ENCODE measurements around the gene IL17RC. TPM values are rescaled to one million over a fixed set of nuclear protein-coding genes. Genes with fewer than 3 reads are reported as not detected.
"Not testable (repeated sequence)": the region's sequence is repeated elsewhere in the genome, so short reads cannot be mapped to it uniquely, and the experiment has no call there.

The IL17RC gene
- total RNA-seq, 1 donor from 2014 or later, result 82.5 TPM

- TF ChIP-seq, protein P1, sequence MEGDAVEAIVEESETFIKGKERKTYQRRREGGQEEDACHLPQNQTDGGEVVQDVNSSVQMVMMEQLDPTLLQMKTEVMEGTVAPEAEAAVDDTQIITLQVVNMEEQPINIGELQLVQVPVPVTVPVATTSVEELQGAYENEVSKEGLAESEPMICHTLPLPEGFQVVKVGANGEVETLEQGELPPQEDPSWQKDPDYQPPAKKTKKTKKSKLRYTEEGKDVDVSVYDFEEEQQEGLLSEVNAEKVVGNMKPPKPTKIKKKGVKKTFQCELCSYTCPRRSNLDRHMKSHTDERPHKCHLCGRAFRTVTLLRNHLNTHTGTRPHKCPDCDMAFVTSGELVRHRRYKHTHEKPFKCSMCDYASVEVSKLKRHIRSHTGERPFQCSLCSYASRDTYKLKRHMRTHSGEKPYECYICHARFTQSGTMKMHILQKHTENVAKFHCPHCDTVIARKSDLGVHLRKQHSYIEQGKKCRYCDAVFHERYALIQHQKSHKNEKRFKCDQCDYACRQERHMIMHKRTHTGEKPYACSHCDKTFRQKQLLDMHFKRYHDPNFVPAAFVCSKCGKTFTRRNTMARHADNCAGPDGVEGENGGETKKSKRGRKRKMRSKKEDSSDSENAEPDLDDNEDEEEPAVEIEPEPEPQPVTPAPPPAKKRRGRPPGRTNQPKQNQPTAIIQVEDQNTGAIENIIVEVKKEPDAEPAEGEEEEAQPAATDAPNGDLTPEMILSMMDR (IDR thresholded peaks at IDR 0.05), result peak in 1 of 3 experiments; percentile 7
- H3K4me3 ChIP-seq, result peak overlapping the region; percentile 82 to 96
- no peaks in the 10 kb centered on the region for H3K9me3 ChIP-seq
- intact Hi-C loops (cut with DNase I), result loop anchor here (2.0 to 10.0 kb wide), 2 partner anchors 91 to 311 kb away; partner anchors contain the start of gene TATDN2
- DNase-seq (ENCODE audit: low spot score in 2 of 2), result no peak
- peak overlapping the region; percentile 97 to 99 for H3K27ac ChIP-seq
- H3K4me1 ChIP-seq, result peaks cover 11 to 21% of the 10 kb centered on the region in 2 donors
- H3K36me3 ChIP-seq, result peaks cover 27 to 30% of the 10 kb centered on the region in 2 donors
- H3K27me3 ChIP-seq, result no peaks in the 10 kb centered on the region
Observed at GRCh38 chr3:9934235-9934621, 17.3 kb downstream of the IL17RC start.

DNA sequence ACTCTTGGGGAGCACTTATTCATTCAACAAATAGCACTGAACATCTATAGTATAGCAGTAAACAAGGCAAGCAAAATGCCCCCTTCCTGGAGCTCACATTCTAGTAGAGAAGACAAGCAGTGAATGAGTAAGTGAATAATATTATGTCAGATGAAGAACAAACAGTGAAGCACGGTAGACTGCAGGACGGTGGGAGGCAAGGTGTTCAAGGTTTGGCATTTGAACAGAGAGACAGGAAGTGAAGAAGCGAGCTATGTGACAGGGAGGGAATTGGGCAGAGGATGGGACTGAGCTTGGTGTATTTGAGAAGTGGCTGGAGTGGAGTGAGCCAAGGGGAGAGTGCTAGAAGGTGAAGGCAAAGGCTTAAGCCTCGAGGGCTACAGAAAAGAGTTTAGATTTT lies 18.1 kb downstream of the IL17RC start:
- peaks cover 23 to 24% of the 10 kb centered on the region in 2 donors for H3K36me3 ChIP-seq
- peak overlapping the region; percentile 97 to 99 for H3K27ac ChIP-seq
- intact Hi-C loops (cut with DNase I), result loop anchor here (2.0 to 10.0 kb wide), 2 partner anchors 92 to 310 kb away; partner anchors contain the start of gene TATDN2
- H3K9me3 ChIP-seq, result no peaks in the 10 kb centered on the region
- H3K4me3 ChIP-seq, result peak overlapping the region; percentile 82 to 96
- DNase-seq (ENCODE audit: low spot score in 2 of 2), result no peak
- H3K4me1 ChIP-seq, result peaks cover 11 to 21% of the 10 kb centered on the region in 2 donors
- H3K27me3 ChIP-seq, result no peaks in the 10 kb centered on the region
- TF ChIP-seq, protein P1 (IDR thresholded peaks at IDR 0.05), result no peak

GRCh38 chr3:9935966-9936510 lies 19.1 kb downstream of the IL17RC start:
- intact Hi-C loops (cut with DNase I), result loop anchor here (2.0 to 10.0 kb wide), 2 partner anchors 93 to 309 kb away; partner anchors contain the start of gene TATDN2
- no peaks in the 10 kb centered on the region for H3K9me3 ChIP-seq
- peak overlapping the region in 1 of 2 donors; percentile 96 for H3K4me3 ChIP-seq
- peaks cover 11 to 21% of the 10 kb centered on the region in 2 donors for H3K4me1 ChIP-seq
- peak overlapping the region in 1 of 2 donors; percentile 99 for H3K27ac ChIP-seq
- TF ChIP-seq, protein P1 (IDR thresholded peaks at IDR 0.05), result no peak
- H3K27me3 ChIP-seq, result no peaks in the 10 kb centered on the region
- H3K36me3 ChIP-seq, result peaks cover 27 to 28% of the 10 kb centered on the region in 2 donors
- no peak for DNase-seq (ENCODE audit: low spot score in 2 of 2)

GRCh38 chr3:9937486-9938238 lies 20.8 kb downstream of the IL17RC start:
- TF ChIP-seq, protein P1 (IDR thresholded peaks at IDR 0.05), result no peak
- intact Hi-C loops (cut with DNase I), result loop anchor here (10.0 kb wide), 1 partner anchor 307 kb away; the partner anchor contains the start of gene TATDN2
- peaks cover 31 to 35% of the 10 kb centered on the region in 2 donors for H3K36me3 ChIP-seq
- H3K27me3 ChIP-seq, result no peaks in the 10 kb centered on the region
- no peak overlapping the region for H3K27ac ChIP-seq
- H3K9me3 ChIP-seq, result no peaks in the 10 kb centered on the region
- no peak for DNase-seq (ENCODE audit: low spot score in 2 of 2)
- H3K4me3 ChIP-seq, result no peak overlapping the region
- peaks cover 11 to 13% of the 10 kb centered on the region in 2 donors for H3K4me1 ChIP-seq

GRCh38 chr3:9938966-9939365 lies 22.1 kb downstream of the IL17RC start:
- peaks cover 8 to 13% of the 10 kb centered on the region in 2 donors for H3K4me1 ChIP-seq

GRCh38 chr3:9939906-9940305 lies 23.0 kb downstream of the IL17RC start:
- not testable (repeated sequence) for H3K9me3 ChIP-seq; H3K4me3 ChIP-seq; H3K27ac ChIP-seq; DNase-seq (ENCODE audit: low spot score in 2 of 2); H3K27me3 ChIP-seq; H3K4me1 ChIP-seq
- H3K36me3 ChIP-seq, result peaks cover 37 to 38% of the 10 kb centered on the region in 2 donors
- intact Hi-C loops (cut with DNase I), result loop anchor here (10.0 kb wide), 1 partner anchor 305 kb away; the partner anchor contains the start of gene TATDN2

More at GRCh38 chr3:9938966-9939365, 22.1 kb downstream of the IL17RC start:
- no peak for DNase-seq (ENCODE audit: low spot score in 2 of 2)
- intact Hi-C loops (cut with DNase I), result loop anchor here (10.0 kb wide), 1 partner anchor 306 kb away; the partner anchor contains the start of gene TATDN2
- Histone ChIP-seq H3K36me3 (peaks cover 35 to 37% of the 10 kb centered on the region in 2 donors), H3K9me3 (no peaks in the 10 kb centered on the region), H3K27ac (no peak overlapping the region), H3K27me3 (no peaks in the 10 kb centered on the region), H3K4me3 (no peak overlapping the region)
- TF ChIP-seq, protein P1 (IDR thresholded peaks at IDR 0.05), result no peak
